GM19099 (cell line): ENCODE data around the gene FAM131B.

Experiments used
- POLR2A ChIP-seq: IDR thresholded peaks from 3 replicates; pipeline ENCODE4 v1.6.1; 2011; ENCODE audit warnings: low read depth; ENCODE audit not compliant: insufficient read length; ENCODE audit errors: extremely low read depth

Gene FAM131B

DNA sequence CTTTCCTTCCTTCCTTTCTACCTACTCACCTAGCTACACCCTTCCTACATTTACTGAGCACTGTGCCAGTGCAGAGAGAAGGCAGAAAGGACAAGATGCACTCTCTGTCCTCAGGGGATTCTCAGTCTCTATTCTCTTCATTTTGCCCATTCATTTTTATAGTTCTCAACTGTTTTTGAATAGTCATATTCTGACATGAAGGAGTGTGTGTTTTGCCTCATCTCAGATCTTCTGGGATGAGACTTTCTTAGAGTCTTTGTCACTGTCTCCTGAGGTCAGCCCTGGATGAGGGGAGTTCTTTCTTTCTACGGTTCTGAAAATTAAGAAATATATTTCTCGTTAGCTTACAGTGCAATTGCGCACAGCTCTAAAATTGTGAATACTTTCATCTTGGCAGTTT is 25.3 kb downstream of the FAM131B start:
- no peak for TF ChIP-seq POLR2A

DNA sequence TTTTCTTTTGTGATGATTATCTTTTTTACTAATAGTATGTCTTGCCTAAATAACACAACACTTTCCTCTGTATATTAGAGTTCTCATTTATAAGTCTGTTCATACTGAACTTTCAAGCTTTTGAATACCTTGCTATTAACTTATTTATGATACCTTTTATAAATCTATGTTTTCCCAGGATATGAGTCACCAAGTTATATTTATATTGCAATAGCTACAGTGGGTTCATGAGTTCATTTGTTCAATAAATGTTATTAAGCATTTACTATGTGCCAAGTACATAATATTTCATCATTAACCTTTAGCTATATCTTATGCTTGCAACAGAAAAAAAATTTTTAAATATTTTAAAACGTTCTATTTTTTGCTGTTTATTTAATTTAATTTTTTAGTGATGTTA is 28.3 kb downstream of the FAM131B start:
- no peak for TF ChIP-seq POLR2A

DNA sequence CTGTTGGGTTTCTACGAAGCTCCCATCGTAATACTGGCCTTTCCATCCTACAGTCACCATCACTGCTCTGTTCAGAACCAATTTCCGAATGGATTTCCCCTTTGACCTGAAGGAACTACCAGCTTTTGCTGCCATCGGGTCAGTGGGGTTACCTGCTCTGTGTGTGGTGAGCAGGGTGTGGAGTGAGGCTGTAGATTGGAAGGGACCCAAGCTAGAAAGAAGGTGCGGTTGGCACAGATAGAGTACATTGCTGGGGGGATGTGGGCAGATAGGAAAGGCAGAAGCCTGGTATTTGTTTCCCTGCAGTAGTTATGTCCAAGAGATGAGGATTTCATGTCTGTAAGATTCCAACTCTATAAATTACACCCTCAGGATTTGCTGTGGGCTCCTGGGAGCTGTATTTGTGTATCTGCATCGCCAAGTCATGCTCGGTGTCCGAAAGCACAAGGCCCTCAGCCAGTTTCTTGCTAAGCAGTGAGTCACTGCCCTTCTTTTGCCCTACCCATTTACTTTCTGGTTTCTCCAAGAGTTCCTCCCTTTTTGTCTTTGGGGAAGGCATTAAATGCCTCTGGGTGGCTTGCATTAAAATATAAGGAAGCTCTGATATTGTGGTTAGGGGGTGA is 31.2 kb downstream of the FAM131B start:
- TF ChIP-seq POLR2A = no peak

DNA sequence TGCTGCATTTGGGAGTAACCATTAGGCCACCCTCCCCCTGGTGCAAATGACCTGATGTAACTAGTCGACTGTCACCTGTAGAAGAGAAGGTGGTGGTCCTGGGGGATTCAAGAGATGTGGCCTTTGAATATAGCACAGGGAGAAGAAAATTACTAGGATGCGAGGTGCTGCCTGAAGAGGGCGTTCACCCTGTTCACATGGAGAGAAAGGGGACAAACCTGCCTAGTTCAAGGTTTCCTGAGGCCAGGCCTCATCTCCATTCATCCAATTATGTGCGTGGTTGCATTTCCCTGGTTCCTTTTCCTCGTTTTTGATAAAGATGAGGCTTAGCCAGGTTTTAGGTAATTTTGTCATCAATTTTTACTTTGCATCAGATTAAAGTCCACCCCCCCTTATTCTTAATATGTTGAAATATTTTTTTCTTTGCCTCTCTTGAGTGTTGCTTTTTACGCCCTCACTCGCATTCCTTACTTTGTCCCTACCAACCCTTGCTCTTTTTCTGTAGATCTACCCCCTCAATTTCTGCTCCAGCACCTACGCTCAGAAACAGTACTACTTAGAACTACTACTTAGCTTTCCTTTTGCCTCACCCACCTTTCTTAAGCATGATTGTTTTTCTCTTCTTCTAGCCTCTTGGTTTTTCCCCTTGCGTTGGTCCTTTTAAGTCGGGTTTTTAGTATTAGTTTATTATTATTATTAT is 32.9 kb downstream of the FAM131B start:
- TF ChIP-seq POLR2A = no peak

DNA sequence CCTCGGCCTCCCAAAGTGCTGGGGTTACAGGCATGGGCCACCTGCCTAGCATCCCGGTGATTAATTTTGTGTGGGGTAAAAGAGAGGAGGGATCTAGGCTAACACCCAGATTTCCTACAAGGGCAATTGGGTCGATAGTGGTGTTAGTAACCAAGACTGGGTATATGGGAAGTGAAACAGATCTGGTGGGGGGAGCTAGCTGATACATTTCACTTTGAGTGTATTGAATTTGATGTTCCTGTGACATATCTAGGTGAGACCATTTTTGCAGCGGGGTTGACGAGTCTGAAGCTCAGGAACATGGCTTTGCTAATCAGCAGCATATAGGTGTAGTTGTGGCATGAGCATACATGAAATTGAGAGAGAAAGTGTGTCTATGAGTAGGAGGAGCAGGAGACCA is 34.6 kb downstream of the FAM131B start:
- TF ChIP-seq POLR2A = no peak

DNA sequence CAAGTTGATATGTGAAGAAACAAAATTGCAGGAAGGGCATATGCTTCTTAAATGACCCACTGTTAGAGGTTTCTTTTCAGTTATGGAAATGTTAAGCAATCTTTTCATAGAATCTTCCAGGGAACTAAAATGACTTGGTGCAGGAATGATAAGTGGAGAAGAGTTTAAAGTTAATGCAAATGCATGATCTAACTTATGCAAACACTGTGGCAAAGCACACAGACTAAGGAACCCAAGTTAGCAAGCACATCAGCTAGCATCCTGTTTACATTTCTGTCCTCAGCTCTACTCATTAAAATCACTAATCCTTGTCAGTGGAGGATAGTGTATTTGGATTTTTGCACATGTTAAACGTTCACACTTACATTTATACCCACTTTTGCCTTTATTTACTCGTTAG is 37.3 kb downstream of the FAM131B start:
- TF ChIP-seq POLR2A = no peak

DNA sequence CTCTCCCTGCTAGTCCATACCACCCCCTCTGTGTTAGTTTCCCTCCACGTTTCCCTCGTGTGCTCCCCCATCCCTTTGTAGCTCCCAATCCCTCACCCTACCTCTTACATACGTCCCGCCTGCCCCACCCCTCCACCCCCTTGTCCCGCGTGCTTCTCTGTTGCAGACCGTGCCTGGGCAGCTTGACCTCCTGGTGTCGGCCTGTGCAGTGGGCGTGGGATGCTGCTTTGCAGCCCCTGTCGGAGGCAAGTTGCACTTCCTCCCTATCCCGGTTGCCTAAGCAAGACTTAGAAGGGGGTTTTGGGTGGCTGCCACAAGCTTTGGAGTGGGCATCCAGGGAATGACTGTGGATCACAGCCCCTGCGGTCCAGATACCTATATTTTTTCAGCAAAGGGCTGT is 38.9 kb downstream of the FAM131B start:
- no peak for TF ChIP-seq POLR2A

DNA sequence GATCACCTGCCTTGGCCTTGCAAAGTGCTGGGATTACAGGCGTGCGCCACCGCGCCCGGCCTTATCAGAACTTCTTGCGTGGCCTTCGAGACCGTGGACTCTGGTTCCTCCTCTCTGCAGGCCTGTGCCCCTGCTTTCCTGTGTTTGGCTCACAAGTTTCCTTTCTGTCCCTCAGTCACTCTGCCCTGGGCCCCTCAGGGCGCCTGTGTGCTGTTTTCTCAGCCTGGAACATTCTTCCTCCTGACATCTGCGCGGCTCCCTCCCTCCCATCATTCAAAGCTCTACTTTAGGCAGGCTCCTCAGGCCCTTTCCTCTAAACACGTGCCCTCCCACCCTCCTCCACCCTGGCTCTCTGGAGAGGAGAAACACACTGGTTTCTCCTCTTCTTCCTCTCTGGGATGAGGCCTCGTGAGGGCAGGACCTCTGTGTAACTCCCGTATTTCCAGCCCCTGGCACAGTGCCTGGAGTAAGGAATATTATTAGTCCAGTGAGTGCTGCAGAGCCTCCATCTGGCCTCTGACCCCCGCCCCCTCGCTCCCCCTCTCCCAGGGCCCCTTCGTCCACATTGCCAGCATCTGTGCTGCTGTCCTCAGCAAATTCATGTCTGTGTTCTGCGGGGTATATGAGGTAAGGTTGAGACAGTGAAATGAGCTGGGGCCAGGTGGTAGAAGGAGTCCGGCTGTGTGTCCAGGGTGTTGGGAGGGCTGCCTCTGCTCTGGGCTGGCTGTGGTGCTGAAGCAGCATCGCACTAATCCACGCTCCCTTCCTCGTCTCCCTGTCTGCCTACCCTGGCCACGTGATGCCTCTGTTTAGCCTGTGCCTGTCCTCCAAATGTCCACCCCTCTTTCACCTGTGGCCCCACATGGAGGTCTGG is 39.5 kb downstream of the FAM131B start:
- no peak for TF ChIP-seq POLR2A

DNA sequence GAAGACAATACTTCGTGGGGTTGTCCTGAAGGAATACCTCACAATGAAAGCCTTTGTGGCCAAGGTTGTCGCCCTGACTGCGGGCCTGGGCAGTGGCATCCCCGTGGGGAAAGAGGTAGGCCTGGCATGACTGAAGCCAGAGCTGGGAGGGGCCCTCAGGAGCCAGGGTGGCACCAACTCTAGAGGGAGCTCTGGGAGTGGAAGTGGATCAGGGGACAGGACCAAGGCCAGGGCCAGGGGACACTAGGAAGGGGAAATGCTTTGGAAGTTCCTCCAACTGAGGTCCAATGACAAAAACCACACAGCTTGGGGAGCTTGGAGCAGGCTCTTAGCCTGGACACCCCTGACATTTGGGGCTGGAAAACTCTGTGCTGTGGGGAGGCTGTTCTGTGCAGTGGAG is 40.8 kb downstream of the FAM131B start:
- no peak for TF ChIP-seq POLR2A

DNA sequence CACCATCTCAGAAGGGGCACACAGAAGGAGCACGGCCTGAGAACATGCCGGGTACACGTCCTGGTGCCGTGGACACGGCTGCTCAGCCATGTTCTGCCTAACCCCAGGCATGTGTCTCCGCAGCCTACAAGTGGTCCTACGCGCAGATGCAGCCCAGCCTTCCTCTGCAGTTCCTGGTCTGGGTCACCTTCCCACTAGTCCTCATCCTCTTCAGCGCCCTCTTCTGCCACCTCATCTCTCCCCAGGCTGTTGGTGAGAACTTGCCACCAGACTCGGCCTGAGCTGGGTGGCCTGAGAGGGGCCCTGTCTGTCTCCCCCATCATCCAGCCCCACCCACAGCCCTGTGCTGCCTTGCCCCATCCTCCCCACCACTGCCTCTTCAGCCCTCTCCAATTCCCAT is 41.3 kb downstream of the FAM131B start:
- TF ChIP-seq POLR2A = no peak

DNA sequence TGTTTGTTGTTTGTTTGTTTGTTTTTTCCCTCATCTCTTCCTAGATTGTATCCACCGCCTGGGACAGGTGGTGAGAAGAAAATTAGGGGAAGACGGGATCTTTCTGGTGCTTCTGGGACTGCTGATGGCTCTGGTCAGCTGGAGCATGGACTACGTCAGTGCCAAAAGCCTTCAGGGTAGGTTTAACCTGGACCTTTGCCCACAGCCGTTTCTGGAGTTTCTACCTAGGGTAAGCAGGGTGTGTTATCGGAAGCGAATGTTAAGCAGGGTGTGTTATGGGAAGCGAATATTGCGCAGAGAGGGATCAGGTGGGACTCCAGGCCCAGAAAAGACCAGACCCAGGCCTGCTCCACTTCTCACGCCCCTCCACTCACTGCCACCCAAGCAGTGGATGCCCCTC is 41.9 kb downstream of the FAM131B start:
- no peak for TF ChIP-seq POLR2A

DNA sequence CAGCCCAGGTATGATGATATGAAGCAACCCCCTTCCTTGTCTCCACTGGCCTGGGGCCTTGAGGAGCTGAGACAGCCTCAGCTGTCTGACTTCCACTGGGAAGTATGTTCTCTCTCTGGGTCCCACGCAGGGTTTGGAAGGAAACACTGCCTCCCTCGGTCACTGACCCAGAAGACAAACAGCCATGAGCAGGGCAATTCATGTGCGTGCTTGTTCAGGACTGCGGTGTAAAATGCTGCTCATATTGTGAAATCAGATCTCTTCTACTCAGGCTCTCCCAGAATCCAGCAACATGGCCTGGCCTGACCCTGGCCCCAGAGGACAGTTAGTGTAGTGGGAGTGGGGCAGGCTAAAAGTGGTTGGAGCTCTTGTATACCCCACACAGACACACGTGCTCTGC is 43.9 kb downstream of the FAM131B start:
- no peak for TF ChIP-seq POLR2A

DNA sequence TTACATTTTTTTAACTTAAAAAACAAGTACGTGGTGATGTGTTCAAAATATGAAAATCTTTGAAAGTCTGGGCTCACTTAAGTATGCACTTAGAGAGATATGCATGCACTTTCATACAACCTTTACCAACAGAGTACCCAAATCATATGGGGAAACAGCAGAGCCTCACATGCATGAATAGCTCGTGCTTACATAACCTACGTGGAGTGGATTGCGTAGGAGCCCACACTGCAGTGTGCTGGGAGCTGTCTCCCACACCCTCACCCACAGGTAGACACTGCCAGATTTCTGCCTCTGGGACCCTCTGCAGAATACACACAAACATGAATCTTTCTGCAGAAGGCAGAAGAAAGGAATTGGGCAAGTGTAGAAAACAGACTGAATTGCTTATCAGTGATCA is 46.0 kb downstream of the FAM131B start:
- no peak for TF ChIP-seq POLR2A

DNA sequence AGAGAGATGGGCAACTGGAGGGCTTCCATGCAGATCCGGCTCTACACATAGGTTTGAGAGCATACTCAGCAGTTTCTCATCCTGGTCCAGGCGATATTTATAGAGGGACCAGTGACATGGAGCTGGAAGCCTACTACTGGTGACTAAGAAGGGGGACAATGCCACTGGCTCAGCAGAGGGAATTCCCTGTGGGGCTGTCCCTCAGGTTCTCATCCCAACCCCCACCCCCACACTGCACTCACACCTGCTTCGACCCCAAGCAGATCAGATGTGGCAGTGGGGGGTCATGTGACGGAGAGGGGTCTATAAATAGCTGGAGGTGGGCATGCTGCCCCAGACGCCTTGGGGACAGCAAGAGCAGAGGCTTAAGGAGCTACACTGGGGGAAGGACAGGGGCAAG is 46.7 kb downstream of the FAM131B start, which contains the start of gene CLCN1:
CLCN1 (plus strand) TSS at position 336 of the 400 bp plus-strand sequence. CDS start 102 bp downstream, outside the sequence.
- TF ChIP-seq POLR2A = no peak

DNA sequence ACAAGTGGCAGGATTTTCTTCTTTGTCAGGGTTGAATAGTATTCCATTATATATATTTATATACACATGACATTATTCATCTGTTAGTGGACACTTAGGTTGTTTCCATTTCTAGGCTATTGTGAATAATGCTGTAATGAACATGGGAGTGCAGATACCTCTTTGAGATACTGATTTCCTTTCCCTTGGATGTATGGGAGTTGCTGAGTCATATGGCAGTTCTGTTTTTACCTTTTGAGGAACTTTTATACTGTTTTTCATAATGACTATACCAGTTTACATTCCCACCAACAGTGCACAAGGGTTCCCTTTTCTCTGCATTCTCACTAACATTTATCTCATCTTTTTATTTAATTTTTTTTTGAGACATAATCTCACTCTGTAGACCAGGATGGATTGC is 48.4 kb downstream of the FAM131B start:
- TF ChIP-seq POLR2A = no peak

DNA sequence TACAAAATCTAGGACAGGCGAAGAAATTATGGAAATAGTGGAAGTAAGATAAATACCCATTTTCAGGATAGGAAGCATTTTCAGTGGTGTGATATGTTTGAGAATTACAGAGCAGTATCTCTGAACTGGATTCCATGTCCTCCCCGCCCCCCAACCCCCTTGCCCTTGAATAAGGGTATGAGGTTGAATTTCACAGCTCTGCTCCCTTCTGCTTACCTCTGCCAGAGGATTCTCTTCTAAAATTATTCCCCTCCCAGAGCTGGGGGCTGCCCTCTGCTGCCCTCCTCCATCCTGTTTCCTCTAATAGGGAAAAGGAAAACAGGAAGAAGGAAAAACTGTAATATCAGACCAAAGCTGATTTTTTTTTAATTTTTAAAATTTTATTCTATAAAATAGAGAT is 53.9 kb downstream of the FAM131B start:
- no peak for TF ChIP-seq POLR2A
